ENCODE data around the gene TGFBR3.

TGFBR3 gene

GRCh38 chr1:91757763-91758460 is 128.0 kb downstream of the TGFBR3 start:
- no peak for DNase-seq (ENCODE audit: low read depth in 1 of 2, low spot score in 1 of 2)
- no peak for TF ChIP-seq JUND (IDR thresholded peaks at IDR 0.05; ENCODE audit: low read depth)
- in situ Hi-C loops (cut with HindIII; ENCODE audit: low pct_unique_long_range_greater_than_20kb, low sequenced_read_pairs) = no loop called here

GRCh38 chr1:91755702-91756287 is 130.2 kb downstream of the TGFBR3 start:
- TF ChIP-seq JUND (IDR thresholded peaks at IDR 0.05; ENCODE audit: low read depth) = no peak
- in situ Hi-C loops (cut with HindIII; ENCODE audit: low pct_unique_long_range_greater_than_20kb, low sequenced_read_pairs) = no loop called here

GRCh38 chr1:91754816-91755580 is 131.0 kb downstream of the TGFBR3 start:
- TF ChIP-seq JUND (IDR thresholded peaks at IDR 0.05; ENCODE audit: low read depth) = no peak
- no peak for DNase-seq (ENCODE audit: low read depth in 1 of 2, low spot score in 1 of 2)
- in situ Hi-C loops (cut with HindIII; ENCODE audit: low pct_unique_long_range_greater_than_20kb, low sequenced_read_pairs) = no loop called here

More at GRCh38 chr1:91755702-91756287, 130.2 kb downstream of the TGFBR3 start:
- DNase-seq (ENCODE audit: low read depth in 1 of 2, low spot score in 1 of 2) = no peak

- TF ChIP-seq JUND (IDR thresholded peaks at IDR 0.05; ENCODE audit: low read depth) = no peak
- in situ Hi-C loops (cut with HindIII; ENCODE audit: low pct_unique_long_range_greater_than_20kb, low sequenced_read_pairs) = no loop called here
- DNase-seq (ENCODE audit: low read depth in 1 of 2, low spot score in 1 of 2) = no peak
Observed at GRCh38 chr1:91754348-91754747, 131.6 kb downstream of the TGFBR3 start.

GRCh38 chr1:91753878-91754277 is 132.1 kb downstream of the TGFBR3 start:
- in situ Hi-C loops (cut with HindIII; ENCODE audit: low pct_unique_long_range_greater_than_20kb, low sequenced_read_pairs) = no loop called here
- DNase-seq (ENCODE audit: low read depth in 1 of 2, low spot score in 1 of 2) = no peak
- no peak for TF ChIP-seq JUND (IDR thresholded peaks at IDR 0.05; ENCODE audit: low read depth)

GRCh38 chr1:91752324-91752723 is 133.6 kb downstream of the TGFBR3 start:
- DNase-seq (ENCODE audit: low read depth in 1 of 2, low spot score in 1 of 2) = no peak
- in situ Hi-C loops (cut with HindIII; ENCODE audit: low pct_unique_long_range_greater_than_20kb, low sequenced_read_pairs) = no loop called here
- TF ChIP-seq JUND (IDR thresholded peaks at IDR 0.05; ENCODE audit: low read depth) = no peak

GRCh38 chr1:91751275-91751674 is 134.7 kb downstream of the TGFBR3 start:
- in situ Hi-C loops (cut with HindIII; ENCODE audit: low pct_unique_long_range_greater_than_20kb, low sequenced_read_pairs) = no loop called here
- no peak for TF ChIP-seq JUND (IDR thresholded peaks at IDR 0.05; ENCODE audit: low read depth)
- no peak for DNase-seq (ENCODE audit: low read depth in 1 of 2, low spot score in 1 of 2)

GRCh38 chr1:91750398-91750996 is 135.5 kb downstream of the TGFBR3 start:
- in situ Hi-C loops (cut with HindIII; ENCODE audit: low pct_unique_long_range_greater_than_20kb, low sequenced_read_pairs) = no loop called here
- no peak for DNase-seq (ENCODE audit: low read depth in 1 of 2, low spot score in 1 of 2)
- no peak for TF ChIP-seq JUND (IDR thresholded peaks at IDR 0.05; ENCODE audit: low read depth)

- DNase-seq (ENCODE audit: low read depth in 1 of 2, low spot score in 1 of 2) = no peak
- in situ Hi-C loops (cut with HindIII; ENCODE audit: low pct_unique_long_range_greater_than_20kb, low sequenced_read_pairs) = no loop called here
- TF ChIP-seq JUND (IDR thresholded peaks at IDR 0.05; ENCODE audit: low read depth) = no peak; the same call in 1 of the 2 replicates
Observed at GRCh38 chr1:91749788-91750231, 136.1 kb downstream of the TGFBR3 start.

GRCh38 chr1:91747666-91748065 is 138.3 kb downstream of the TGFBR3 start:
- no peak for DNase-seq (ENCODE audit: low read depth in 1 of 2, low spot score in 1 of 2)
- in situ Hi-C loops (cut with HindIII; ENCODE audit: low pct_unique_long_range_greater_than_20kb, low sequenced_read_pairs) = no loop called here
- TF ChIP-seq JUND (IDR thresholded peaks at IDR 0.05; ENCODE audit: low read depth) = peak; percentile 63; the same call in 1 of the 2 replicates

GRCh38 chr1:91746728-91747338 is 139.1 kb downstream of the TGFBR3 start:
- DNase-seq (ENCODE audit: low read depth in 1 of 2, low spot score in 1 of 2) = no peak
- in situ Hi-C loops (cut with HindIII; ENCODE audit: low pct_unique_long_range_greater_than_20kb, low sequenced_read_pairs) = no loop called here
- no peak for TF ChIP-seq JUND (IDR thresholded peaks at IDR 0.05; ENCODE audit: low read depth)

GRCh38 chr1:91745640-91746373 is 140.1 kb downstream of the TGFBR3 start:
- no peak for TF ChIP-seq JUND (IDR thresholded peaks at IDR 0.05; ENCODE audit: low read depth)
- in situ Hi-C loops (cut with HindIII; ENCODE audit: low pct_unique_long_range_greater_than_20kb, low sequenced_read_pairs) = no loop called here
- no peak for DNase-seq (ENCODE audit: low read depth in 1 of 2, low spot score in 1 of 2)

Measured in T47D (cell line).